Omental fat pad (tissue), 4 donors: ENCODE measurements around the gene UQCRC2. TPM values are rescaled to one million over a fixed set of nuclear protein-coding genes. Genes with fewer than 3 reads are reported as not detected.
"Not testable (repeated sequence)": the region's sequence is repeated elsewhere in the genome, so short reads cannot be mapped to it uniquely, and the experiment has no call there.

Source experiments
- ATAC-seq: fragments of 150-250 bp; one replicate; pipeline ENCODE4 v1.9.1; 2016; ENCODE audit warnings: mild to moderate bottlenecking, moderate library complexity; ENCODE audit not compliant: low FRiP score
- DNase-seq: peaks from one replicate; pipeline ENCODE4 v3.0.0-alpha.2; 2019; ENCODE audit warnings: low spot score
- CTCF ChIP-seq, 3 donors: fragments of 450-650 bp; IDR thresholded peaks; one replicate each; pipeline ENCODE4 v1.5.1; 2016 to 2017; ENCODE audit warnings: antibody characterized with exemption in 3 of 3, mild to moderate bottlenecking in 3 of 3, moderate library complexity in 2 of 3
- total RNA-seq, 4 donors: library from RNA; depleted of rRNA; stranded (reverse); fragments of >200 nt; gene quantifications; one replicate each; pipeline ENCODE4 v1.1.0, GENCODE V29; 2016

The UQCRC2 gene
- 100 to 1,000 TPM; 149 to 165 (median 159) TPM for total RNA-seq

GRCh38 chr16:21952793-21953540, at the start of gene UQCRC2:
Gene UQCRC2, plus strand, starts transcription at chr16:21953361. Its CDS starts 63 bp downstream, at chr16:21953424.
- no peak for TF ChIP-seq CTCF (IDR thresholded peaks at IDR 0.05)
- DNase-seq (peak; percentile 61), ATAC-seq (peak; percentile 99)

- not testable (repeated sequence) for ATAC-seq, DNase-seq
Observed at GRCh38 chr16:21932650-21933049, 20.5 kb upstream of the UQCRC2 start.

- not testable (repeated sequence) for DNase-seq, ATAC-seq
Observed at GRCh38 chr16:21933316-21933715, 19.8 kb upstream of the UQCRC2 start.

- not testable (repeated sequence) for ATAC-seq, DNase-seq
Observed at GRCh38 chr16:21933790-21934189, 19.4 kb upstream of the UQCRC2 start.

- not testable (repeated sequence) for ATAC-seq, DNase-seq
Observed at GRCh38 chr16:21936216-21936615, 16.9 kb upstream of the UQCRC2 start.

- ATAC-seq (no peak), DNase-seq (no peak)
- TF ChIP-seq CTCF (IDR thresholded peaks at IDR 0.05) = no peak
Observed at GRCh38 chr16:21937336-21937829, 15.8 kb upstream of the UQCRC2 start.

- no peak for TF ChIP-seq CTCF (IDR thresholded peaks at IDR 0.05)
- ATAC-seq = no peak
- no peak for DNase-seq
Observed at GRCh38 chr16:21940570-21940969, 12.6 kb upstream of the UQCRC2 start.

- DNase-seq (no peak), ATAC-seq (no peak)
- no peak for TF ChIP-seq CTCF (IDR thresholded peaks at IDR 0.05)
Observed at GRCh38 chr16:21943571-21943970, 9.6 kb upstream of the UQCRC2 start.

GRCh38 chr16:21946889-21947635, 6.1 kb upstream of the UQCRC2 start:
- no peak for DNase-seq
- no peak for ATAC-seq
- no peak for TF ChIP-seq CTCF (IDR thresholded peaks at IDR 0.05)
